Fibroblast of gingiva (primary cell): Measurements from ENCODE around the gene LRP3.
"Not testable (repeated sequence)": the region's sequence is repeated elsewhere in the genome, so short reads cannot be mapped to it uniquely, and the experiment has no call there.

Experiments
- DNase-seq: peaks from one replicate; pipeline ENCODE4 v3.0.0-alpha.2; 2011; ENCODE audit warnings: low read depth

Gene LRP3

DNA sequence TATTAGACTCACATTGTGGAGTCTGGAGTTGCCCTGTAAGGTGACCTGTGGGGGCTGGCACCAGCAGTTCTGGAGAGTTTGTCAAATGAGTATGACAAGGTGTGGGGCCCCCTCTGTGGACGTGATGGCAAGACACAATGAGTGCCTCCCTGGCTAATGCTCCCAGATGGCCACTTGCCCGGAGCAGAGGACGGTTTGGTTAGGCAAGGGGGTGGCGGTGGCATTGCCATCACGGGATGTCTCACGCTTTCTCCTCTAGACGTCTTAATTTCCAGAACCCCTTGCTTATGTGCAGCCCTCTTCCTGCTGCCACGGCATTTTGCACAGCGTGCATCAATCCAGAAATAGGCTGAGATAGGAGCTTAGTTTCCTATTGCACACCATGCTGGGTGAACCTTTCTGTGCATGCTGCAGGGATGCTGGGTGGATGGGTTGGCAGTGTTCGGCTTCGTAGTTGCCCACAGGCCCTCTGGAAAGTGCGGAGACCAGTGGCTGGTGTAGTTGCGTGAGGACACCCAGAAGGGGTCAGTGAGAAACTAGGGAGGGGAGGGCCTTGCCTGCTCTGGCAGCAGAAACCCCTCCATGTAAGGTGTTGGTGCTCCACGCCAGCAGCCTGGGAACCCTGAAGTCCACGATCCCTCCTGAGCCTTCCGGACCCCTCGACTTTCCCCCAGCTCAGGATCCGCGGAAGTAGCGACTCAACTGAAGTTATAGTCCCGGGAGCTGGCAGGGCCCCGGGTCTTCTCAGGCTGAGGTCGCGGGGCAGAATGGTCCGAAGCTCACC, 18.1 kb upstream of the LRP3 start:
- peak; percentile 22 for DNase-seq

DNA sequence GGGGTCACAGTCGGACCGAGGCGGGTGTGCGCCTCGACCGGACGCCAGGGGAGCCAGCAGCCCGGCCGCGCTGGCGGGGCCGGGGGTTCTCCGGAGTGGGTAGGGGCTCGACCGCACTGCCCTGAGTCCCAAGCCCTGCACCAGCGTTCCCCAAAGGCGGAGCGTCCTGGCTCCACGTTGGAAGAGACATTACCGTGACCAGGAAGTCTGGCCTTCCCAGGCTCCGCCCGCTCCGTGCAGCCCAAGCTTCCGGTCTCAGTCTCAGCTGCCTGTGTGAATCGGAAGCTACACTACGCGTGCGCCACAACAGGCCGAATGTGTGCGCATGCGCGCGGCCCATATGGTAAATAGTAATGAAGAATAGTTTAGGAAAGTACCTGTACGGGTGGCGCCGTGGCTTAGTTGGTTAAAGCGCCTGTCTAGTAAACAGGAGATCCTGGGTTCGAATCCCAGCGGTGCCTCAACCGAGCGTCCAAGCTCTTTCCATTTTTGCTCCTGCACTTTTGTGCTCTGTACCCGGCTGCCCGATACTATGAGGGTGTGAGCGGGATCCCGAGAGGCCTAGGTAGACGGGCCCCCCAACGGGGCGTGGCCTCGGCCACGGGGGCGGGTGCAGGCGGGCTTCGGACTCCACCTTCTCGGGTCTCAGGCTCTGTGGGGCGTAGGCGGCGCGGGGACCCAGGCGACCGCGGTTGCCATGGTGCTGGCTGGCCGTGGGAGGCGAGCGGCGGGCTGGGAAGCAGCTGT, 17.3 kb upstream of the LRP3 start:
- DNase-seq, result peak; percentile 98

DNA sequence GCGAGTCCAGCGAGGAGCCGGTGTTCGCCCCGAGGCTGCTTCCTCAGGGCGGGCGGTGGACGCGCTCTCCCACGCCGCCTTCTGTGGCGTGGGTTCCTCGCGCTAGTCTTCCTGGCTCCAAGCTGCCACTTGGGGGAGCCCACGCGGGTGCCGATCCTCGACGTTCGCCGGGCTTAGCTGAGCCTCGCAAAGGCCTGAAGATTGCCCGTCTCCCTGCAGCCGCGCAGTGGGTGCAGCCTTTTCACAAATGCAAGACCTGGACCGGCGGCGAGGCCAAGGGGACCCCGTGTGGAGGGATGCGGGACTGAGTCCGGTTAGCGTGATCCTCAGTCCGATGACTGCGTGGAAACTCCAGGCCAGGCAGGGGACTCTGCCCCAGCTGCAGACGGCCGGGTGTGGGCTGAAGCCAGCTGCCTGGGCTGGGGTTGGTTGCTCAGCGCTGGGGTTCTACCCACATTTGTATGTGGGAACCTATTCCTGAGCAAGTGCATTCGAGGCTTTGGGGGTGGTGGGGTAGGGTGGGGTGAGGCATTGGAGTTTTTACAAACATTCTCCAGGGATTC, 16.6 kb upstream of the LRP3 start:
- DNase-seq, result no peak

DNA sequence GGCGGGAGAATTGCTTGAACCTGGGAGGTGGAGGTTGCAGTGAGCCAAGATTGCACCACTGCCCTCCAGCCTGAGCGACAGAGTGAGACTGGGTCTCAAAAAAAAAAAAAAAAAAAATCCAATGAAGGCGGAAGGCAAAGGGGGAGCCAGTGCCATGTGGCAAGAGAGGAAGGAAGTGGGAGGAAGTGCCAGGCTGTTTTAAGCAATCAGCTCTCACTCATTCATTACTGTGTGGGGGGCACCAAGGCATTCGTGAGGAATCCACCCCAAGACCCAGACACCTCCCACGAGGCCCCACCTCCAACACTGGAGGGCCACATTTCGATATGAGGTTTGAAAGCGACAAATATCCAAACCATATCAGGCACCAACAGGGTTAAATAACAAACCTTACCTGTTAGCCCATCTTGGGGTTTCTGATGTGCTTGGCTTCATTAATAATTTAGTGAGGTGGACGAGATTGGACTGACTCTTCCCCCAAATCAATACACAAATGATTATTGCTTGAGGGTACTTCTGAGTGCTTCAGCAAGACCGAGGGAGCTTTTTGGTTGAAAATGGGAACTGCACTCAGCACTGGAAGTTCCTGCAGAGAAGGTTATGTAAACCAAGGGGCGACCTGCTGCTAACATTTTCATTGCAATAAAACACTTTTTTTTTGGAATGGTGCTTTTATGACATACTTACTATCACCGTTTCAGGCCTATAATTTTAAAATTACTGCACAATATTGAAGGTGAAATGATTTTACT, 7.5 kb upstream of the LRP3 start:
- no peak for DNase-seq

DNA sequence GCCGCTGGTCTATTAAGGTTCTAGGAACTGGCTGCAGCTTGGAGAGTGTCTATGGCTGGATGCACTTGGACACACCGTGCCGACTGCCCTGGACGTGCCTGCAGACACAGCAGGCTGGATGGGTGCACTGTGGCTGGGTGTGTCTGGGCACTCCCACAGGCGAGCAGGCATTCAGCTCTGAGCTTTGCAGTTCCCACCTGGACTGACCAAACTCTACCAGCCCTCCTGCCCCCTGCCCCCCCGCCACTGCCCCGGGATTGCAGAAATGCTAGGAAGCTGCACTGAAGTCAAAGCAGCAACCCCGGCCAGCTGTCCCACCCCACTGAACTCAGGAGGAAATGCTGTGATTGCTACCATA, 7.0 kb upstream of the LRP3 start:
- no peak for DNase-seq

DNA sequence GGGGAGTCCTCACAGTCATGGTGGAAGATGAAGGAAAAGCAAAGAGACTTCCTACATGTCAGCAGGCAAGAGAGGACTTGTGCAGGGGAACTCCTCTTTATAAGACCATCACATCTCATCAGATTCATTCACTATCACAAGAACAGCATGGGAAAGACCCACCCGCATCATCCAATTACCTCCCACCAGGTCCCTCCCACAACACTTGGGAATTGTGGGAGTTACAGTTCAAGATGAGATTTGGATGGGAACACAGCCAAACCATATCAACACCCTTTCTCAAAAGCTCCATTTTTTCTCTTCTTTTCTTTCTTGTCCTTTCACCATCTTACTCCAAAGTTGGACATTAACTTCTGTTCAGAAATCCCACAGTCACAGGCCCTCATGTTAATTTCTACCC, 4.7 kb upstream of the LRP3 start:
- DNase-seq, result no peak

DNA sequence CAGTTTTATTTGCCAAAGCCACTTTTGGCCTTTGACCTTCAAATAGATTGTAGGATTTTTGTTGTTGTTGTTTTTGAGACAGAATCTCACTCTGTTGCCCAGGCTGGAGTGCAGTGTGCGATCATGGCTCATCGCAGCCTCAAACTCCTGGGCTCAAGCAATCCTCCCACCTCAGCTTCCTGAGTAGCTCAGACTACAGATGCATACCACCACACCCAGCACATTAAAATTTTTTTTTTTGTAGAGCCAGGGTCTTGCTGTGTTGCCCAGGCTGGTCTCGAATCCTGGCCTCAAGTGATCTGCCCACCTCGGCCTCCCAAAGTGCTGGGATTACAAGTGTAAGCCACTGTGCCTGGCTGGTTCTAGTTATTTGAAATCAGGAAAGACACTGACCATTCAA, 3.0 kb upstream of the LRP3 start:
- DNase-seq, result not testable (repeated sequence)

DNA sequence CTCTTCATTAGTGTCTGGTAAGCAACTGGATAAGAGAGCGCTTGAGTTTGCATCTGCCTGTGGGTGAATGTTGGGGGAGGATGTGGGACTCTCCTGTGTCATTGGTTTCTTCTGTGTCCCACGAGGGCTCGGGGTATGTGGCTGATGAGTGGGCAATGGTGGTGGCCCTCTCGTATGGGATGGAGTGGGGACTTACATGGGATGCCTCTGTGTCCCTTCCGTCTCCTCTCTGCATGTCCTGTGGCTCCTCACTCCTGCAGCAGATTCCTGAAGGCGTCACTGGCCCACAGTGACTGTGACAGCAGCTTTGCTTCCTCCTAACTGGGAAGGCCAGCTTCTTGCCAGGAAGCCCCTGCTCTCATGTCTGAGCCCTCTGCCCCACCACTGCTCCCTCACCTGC, 2.6 kb upstream of the LRP3 start:
- no peak for DNase-seq

DNA sequence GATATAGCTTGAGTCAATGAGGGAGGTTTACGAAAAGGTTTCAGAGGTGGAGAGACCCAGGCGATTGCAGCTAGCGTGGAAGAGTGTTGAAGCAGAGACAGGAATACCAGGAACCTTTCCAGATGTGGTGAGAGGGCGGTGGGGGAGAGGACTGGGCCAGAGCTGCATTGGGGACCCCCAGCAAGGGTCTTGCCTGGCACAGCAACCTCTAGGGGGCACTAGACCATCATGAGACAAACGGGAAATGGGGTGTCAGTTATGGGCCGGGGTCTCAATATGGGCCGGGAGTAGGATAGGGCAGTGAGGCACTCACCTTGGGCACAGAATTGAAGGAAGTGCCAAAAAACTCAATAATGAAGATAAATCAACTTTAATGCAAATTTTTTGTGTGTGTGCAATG, 2.1 kb upstream of the LRP3 start:
- no peak for DNase-seq

DNA sequence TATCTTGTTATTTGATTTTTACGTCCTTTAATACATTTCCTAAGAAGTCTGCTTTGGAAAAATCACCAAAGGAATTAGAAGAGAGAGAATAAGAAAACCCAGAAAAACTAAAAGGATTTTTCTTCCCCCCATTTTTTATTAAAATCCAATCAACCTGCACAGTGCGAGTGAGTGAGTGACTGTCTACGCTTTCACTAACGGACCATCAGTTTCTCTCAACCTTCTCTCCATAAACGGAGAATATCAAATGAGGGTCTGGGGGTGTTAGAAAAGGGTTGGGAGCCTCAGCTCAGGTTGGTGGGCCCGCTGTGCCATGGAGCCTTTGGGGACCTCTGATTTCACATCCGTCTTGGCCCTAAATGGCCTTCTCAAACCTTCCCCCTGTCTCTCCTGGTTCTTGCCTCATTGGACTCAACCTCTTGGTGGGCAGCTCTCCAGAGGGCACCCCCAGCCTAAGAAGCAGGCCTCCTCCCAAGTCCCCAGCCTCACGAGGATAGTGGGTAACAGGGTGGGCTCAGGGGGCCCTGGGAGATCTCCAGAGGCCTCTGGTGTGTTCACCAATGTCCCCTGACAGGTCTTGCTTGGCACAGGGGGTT, 763 bp upstream of the LRP3 start:
- no peak for DNase-seq

DNA sequence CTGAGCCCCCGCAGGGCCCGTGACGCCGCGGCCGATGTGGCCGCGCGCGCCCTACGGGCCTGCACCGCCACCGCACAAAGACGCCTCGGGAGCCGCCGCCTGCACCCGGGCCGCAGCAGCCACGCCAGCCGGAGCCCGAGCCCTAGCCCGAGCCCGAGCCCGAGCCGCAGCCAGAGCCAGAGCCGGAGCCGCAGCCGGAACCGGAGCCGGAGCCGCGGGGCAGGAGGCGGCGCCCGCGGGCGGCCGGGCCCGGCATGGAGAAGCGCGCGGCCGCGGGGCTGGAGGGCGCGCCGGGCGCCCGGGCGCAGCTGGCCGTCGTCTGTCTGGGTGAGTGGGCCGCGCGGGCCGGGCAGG, 379 bp downstream of the LRP3 start:
- DNase-seq, result no peak

DNA sequence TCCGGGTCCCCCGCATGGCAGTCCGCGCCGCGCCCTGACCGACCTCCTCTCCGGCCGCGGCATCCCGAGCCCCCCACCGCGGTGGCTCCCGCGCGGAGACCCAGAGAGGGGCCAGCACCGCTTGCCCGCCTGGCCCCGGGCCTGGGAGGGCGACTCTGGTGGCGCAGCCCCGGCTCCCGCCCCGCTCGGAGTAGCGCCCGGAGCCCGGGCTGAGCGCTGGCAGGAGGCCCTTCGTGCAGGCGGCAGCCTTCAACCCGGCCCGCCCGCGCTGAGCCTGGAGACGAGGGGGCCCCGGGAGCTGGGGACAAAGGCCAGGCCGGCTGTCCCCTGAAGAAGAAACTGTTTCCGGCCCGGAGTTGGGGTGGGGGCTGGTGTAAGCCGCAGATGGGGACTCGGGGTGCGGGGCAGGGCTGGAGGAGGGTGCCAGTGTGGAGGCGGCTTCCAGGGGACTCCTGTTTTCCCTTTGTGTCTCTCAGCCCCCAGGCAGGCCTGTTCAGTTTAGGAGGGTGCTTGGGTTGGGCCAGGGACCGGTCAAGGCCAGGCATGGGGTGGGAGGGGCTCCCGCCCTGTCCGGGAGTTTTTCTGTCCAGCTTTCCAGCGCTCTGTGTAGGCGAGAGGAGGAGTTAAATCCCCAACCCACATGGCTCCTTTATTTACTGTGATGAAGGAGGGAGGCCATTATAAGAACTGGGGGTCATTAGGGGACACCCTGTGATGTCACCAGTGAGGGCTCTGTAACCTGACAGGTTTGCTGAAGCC, 935 bp downstream of the LRP3 start:
- DNase-seq, result peak; percentile 51

DNA sequence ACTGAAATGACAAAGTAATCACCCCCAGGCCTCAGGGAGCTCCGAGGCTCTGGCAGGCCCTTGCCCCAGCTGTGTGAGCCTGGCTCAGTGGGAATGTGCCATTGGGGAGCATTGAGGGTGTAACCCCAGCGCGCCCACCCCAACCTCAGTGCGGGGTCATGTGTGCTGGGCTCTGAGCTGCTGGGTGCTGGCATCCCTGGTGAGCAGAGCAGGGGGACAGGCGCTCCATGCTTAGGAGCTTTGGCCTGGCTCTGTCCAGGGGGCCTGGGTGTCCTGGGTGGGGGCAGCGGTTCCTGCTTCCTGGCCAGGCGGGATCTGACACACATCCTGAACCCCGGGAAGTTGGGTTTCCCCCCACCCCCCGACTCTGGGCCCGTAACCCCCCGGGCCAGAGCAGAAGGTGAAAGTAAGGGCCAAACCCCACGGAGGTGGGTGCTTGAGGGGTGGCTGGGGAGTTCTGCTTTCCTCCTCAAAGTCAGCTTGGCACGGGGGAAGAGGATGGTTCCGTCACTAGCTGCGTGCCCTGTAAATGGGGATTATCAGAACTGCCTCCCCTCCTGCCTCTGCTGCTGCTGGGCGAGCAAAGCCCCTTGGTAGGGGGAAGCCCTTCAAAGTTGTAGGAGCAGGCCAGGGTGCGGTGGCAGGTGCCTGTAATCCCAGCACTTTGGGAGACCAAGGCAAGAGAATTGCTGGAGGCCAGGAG, 1.7 kb downstream of the LRP3 start:
- DNase-seq, result no peak

DNA sequence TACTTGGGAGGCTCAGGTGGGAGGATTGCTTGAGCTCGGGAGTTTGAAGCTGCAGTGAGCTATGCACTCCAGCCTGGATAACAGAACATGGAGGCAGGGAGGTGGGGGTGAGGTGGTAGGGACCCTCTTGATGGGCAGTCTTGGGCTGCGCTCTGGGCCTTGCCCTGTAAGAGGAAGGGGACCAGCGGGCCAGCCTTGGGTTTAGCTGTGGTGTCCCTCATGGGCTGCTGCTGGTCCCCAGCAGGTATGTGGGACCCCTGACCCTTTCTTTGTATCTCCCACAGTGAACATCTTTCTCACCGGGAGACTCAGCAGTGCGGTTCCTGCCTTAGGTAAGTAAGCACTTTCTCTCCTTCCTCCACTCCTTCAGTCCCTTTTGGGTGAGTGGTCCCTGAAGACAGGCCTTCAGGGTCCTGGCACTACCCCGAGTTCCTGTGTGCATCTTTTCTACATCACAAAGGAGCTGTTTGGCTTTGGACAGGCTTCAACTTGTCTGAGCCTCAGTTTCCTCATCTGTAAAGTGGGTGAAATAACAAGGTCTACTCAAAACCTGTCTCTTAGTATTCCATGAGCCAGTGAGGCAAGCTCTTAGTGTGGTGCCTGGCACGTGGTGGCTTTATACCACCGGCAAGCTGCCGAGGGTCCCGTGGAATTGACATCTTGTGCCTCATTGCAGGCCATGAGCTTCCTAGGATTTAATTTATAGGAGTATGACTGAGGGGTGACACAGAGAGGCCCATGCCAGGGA, 2.5 kb downstream of the LRP3 start:
- no peak for DNase-seq

DNA sequence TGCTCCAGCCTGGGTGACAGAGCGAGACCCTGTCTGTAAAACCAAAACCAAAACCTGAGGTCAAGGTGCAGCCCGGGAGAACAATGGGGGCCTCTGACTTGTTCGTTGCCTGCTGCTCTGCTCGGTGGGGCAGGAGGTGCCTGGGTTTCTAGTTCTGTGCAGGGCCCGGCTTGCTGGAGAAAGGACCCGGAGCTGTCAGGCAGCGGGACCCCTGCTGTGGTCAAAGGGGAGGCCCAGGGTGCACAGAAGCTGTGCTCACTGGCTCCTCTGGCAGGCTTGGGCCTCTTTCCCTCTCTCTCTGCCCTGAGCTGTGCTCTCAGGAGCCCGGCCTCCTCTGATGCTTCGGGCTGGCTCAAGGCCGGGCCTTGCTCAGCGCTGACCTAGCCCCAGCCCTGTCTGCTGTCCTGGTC, 3.5 kb downstream of the LRP3 start:
- no peak for DNase-seq

DNA sequence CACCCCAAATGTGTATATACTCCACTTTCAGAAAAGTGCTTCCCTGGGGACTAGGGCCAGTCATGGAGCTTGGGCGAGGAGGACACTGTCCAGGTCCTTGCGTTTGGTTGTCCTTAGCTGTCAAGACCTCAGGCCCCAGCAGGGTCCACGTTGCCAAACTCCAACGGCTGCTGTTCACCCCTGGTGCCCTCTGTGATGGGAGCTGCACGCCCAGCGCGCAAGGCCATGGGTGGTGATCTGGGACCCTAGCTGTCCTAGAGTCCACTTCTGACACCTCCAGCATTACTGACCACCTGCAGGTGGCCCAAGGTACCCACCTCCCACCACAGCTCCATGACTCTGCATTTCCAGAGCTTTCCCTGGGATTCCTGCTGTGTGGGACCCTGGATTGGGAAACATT, 4.0 kb downstream of the LRP3 start:
- no peak for DNase-seq

DNA sequence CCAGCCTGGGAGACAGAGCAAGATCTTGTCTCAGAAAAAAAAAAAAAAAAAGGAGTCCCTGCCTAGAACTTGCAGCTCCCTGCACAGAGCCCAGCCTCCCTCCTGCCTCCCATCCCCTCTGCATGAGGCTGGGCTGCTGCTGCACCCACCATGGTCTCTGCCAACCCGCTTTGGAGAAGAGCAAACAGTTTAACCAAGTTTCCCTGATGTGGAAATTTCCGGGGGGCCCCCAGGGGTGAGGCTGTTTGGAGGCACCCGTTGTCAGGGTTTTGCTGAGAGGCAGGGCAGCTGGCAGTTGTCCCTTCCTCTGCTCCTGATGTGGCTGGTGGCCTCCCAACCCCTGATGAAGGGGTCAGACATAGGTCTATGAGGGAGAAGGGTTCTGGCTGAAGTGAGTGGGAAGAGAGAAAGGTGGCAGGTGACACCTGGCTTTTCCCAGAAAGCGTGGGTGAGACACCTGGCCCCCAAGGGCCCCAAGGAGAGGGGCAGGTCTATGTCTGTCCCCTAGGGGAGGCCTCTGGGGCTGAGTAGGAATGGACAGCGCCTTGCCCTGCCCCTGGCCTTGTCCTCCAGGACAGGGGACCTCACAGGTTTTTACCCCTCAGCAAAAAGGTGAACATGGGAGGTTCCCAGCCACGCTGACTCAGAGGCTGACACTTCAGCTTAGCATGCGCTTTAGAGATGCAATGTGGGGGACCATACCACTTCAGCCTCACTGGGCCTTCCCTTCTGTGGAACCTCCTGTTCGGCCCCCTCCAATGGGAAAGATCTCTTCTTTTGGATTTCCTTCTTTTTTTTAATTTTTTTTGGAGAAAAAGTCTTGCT, 5.5 kb downstream of the LRP3 start:
- no peak for DNase-seq

DNA sequence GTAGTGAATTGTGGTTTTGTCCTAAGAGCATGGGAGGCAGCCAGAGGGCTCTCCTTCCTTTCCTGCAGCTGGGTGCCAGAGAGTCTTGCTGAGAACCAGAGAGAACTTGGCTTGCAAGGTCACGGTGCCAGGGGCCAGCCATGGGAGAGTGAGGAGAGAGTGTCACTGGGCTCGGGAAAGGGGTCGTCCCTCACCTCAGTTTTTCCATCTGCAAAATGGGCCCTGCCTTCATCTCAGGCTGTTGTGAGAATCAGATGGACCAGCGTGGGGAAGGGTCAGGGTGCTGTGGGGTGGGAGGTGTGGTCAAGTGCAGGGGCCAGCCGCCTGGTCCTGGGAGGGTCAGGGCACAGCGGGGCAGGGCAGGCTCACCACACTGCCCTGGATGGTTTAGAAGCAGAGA, 7.3 kb downstream of the LRP3 start:
- DNase-seq, result no peak

DNA sequence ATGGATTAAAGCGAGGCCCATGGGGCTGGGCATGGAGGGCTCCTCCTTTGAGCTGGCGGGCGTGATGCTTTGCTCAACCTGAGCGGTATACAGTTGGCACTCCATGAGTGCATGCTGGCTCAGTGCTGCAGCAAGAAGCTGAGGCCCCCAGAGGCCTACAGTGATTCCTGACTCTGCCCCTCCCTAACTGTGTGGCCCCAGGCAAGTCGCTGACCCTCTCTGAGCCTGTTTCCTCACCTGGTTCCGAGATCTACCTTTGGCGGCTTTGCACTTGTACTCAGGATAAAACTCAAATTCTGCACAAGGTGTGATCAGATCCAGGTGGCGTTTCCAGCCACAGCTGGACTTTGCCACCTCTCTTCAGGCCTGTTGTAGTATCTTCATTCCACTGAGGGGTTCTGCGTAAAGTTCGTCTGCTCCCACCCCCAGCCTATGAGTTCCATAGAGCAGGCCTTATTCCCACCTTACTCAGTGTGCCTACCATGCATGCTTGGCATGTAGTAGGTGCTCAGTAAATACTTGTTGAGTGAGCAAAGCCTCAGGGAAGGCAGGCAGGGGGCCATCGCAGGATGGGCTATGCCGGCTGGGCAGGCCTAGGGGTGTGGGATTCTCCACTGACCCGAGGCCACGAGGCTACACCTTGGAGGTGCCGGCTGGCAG, 7.9 kb downstream of the LRP3 start:
- DNase-seq, result no peak
